Inferior parietal cortex (tissue), 1 donor: Measurements from ENCODE around the gene ZDHHC11.
"Not testable (repeated sequence)": the region's sequence is repeated elsewhere in the genome, so short reads cannot be mapped to it uniquely, and the experiment has no call there.

Experiments used
- DNase-seq: peaks from one replicate; pipeline ENCODE4 v3.0.0-alpha.2; 2016; ENCODE audit errors: extremely low spot score

The ZDHHC11 gene

GRCh38 chr5:761059-761771 is 89.6 kb downstream of the ZDHHC11 start:
- no peak for DNase-seq

GRCh38 chr5:760363-761058 is 90.3 kb downstream of the ZDHHC11 start:
- no peak for DNase-seq

DNA sequence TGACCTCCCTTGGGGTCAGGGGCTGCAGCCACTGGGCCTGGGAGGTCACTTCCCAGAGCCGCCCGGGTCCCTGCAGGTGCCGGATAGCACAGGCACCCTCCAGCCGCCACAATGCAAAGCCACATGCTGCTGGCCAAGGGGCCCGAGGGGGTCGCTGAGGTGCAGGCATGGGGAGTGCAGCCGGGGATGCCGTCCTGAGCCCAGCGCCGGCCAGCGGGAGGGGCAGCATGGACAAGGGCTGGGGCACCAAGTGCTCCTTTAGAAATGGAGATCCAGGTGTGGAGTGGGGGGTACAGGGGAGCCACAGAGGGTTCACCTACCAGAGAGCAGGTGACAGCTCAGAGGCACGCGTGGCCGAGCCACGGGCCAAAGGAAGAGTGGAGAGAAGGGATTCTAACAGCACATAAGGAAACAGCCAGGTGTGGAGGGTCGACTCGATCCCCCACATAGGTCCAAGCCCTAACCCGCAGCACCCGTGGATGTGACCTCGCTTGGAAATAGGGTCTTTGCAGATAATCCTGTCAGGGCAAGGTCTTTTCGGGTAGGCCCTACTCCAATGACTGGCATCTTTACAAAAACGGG is 90.9 kb downstream of the ZDHHC11 start:
- no peak for DNase-seq

DNA sequence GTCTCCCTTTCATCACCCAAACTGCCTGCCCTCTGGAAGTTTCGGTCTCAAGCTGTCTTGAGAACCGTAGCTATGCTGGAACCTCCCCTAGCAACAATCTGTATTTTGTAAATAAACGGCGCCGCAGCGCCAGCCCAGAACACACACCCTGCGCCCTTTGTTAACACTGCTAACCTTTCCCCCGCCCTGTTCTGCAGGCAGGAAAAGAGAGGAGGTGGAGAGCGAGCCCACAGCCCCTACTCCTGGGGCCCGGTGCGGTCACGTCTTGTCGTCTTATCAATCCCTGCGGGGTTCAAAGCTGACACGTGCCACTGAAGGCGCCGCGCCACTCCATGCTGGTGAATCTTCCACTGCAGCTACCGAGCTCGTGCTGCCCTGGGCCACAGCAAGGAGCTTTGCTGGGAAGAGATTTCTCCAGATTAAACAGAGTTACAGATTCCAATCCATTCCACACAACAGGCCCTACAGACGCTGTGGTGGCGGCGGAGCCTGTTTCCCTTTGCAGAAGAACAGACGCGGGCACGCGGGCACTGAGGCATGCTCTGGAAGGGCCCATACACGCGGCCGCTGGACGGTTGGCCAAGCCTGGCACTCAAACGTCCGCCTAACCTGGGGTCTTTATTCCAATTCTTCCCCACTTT is 91.6 kb downstream of the ZDHHC11 start:
- DNase-seq = no peak

- DNase-seq = no peak
Observed at GRCh38 chr5:758698-759053, 92.1 kb downstream of the ZDHHC11 start.

- peak; percentile 30 for DNase-seq
Observed at GRCh38 chr5:757931-758697, 92.7 kb downstream of the ZDHHC11 start.

GRCh38 chr5:757346-757930 is 93.3 kb downstream of the ZDHHC11 start:
- no peak for DNase-seq

DNA sequence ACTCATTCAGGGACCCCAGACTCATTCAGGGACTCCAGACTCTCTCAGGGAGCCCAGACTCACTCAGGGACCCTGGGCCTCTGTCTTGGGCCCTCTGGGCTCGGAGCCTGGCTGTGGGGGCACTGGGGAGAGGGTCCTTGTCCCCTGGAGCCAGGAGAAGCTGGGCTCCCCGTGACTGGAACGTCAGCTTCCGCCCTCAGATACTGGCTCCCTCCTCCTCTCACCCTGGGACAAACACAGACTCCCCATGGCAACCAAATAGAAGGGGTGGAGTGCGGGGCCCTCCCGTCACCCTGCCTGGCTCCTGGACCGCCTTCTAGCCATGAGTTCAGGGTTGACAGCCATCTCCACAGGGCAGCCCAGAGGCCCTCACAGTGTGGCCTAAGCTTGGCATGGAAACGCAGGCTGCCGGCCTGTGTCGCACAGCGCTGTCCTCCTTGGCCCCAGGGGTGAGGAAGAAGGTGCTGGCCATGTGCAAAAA is 93.9 kb downstream of the ZDHHC11 start:
- no peak for DNase-seq

GRCh38 chr5:756171-756570 is 94.6 kb downstream of the ZDHHC11 start:
- no peak for DNase-seq

- DNase-seq = not testable (repeated sequence)
Observed at GRCh38 chr5:754143-754632, 96.6 kb downstream of the ZDHHC11 start.

DNA sequence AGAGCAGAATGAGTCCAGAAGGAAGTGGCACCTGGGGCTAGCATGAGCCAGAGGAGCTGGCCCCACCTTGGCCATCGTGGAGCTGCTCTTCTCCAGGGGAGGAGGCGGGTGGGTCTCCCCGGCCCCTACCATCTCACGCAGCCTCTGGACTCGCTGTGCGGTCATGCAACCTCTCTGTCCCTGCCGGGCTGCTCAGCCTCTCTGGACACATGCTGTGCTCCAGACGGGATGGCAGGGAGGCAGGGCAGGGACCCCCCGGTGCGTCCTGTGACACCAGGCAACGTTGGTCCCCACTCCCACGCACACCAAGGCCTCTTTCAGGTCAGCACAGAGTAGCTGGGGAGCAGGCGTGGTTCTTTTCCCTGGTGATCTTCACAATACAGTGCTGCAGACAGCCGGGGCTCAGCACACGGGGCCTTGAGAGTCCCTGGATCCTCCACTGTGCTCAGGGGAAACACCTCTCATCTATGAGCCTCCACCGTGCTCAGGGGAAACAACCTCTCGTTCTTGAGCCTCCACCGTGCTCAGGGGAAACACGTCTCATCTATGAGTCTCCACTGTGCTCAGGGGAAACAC is 97.1 kb downstream of the ZDHHC11 start:
- not testable (repeated sequence) for DNase-seq

DNA sequence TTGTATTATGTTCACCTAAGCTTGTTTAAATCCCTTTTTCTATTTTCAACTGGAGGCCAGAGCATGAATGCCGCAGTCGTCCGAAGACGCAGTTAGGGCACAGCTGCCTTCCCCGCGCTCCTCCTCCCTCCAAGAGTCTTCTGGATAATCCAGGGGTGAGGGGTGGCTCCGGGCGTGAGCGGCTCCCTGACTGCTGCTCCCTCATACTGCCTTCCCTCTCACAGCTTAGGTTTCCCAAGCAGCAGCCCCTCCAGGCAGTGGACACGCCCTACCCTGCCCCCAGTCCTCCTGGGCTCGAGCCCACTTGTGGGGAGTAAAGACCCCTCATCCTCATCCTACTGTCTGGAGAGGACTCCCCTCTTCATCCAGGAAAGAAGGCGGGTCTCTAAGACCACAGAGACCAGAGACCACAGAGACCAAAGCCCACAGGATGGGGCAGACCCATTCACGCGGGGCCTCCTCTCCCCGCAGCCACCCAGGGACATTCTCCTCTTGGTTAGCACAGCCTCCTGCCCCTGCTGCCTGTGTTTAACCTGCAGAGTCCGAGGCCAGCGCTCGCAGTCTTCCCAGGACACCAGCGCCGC is 98.2 kb downstream of the ZDHHC11 start:
- not testable (repeated sequence) for DNase-seq

DNA sequence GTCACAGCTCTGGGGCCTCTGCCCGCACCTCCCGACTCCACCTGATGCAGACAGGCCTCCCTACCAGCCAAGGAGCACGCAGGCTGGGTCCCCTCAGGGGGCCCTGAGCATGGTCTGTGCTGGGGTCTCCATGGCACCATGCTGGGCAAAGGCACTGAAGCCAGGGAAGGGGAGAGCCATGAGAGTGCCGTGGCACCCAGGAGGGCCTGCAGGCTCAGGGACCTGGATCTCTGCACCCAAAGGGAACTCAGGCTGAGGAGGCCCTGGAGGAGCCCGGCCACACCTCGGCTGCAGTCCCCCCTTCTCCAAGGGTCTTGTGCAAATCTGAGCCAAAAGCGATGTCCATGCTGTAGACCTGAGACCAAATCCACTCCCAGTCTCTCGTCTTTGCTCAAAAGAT is 98.8 kb downstream of the ZDHHC11 start:
- DNase-seq = not testable (repeated sequence)

DNA sequence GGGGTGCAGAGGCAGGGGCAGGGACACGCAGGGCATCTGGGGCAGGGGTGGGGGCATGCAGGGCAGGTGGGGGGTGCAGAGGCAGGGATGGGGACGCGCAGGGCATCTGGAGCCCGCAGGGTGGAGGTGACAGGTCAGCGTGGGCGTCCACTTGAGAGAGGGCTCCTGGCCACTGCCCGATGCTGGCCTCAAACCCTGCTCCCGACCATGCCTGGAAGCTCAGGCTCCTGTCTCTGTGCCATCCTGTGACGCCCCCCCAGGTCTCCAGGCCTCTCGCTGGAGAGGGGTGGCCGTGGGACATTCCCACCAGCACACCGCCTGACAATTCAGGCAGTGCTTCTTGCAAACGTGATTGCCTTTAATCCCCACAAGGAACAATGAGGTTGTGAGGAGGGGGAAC is 99.3 kb downstream of the ZDHHC11 start:
- DNase-seq = no peak

- not testable (repeated sequence) for DNase-seq
Observed at GRCh38 chr5:750226-750625, 100.6 kb downstream of the ZDHHC11 start.

DNA sequence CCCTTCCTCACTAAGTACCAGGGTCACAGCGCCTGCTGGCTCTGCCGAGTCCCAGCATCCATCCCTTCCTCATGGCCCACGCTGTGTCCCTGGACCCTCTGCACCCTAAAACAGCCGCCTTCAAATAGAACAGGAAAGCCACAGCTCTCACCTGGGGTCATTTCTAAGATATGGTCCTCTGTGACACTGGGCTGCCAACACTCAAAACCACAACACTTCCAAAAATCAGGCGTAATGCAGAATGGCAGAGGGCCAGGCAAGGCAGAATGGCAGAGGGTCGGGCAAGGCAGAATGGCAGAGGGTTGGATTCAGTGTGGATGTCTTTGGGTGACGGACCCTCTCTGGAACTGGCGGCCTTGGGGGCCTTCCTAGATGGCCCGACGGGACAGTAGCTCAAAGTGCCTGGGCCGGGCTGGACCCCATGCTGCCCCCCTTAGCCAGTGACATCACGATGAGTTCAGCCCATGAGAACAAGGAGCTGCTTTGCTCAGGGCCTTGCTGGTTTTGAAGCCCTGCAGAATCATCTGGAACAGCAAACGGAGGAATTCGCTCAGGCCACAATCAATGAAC is 101.6 kb downstream of the ZDHHC11 start:
- DNase-seq = no peak

- not testable (repeated sequence) for DNase-seq
Observed at GRCh38 chr5:748011-748980, 102.5 kb downstream of the ZDHHC11 start.

- DNase-seq = not testable (repeated sequence)
Observed at GRCh38 chr5:747303-747844, 103.4 kb downstream of the ZDHHC11 start.
